ENCODE measurements around the gene CLSTN1.
"Not testable (repeated sequence)": the region's sequence is repeated elsewhere in the genome, so short reads cannot be mapped to it uniquely, and the experiment has no call there.

The CLSTN1 gene

GRCh38 chr1:9776685-9777084 lies 47.1 kb downstream of the CLSTN1 start:
- TF ChIP-seq TAF1 (IDR thresholded peaks at IDR 0.05; ENCODE audit: low read depth, low read length) (no peak), PAX5 (IDR thresholded peaks at IDR 0.05; ENCODE audit: insufficient read depth, low read length, severe bottlenecking) (no peak), SPI1 (IDR thresholded peaks at IDR 0.05; ENCODE audit: low read depth, low read length) (no peak), POLR2AphosphoS5 (IDR thresholded peaks at IDR 0.05; ENCODE audit: low read depth, low read length) (no peak)
- FAIRE-seq (no peak), DNase-seq (ENCODE audit: insufficient read length, low spot score) (no peak)

- no peak for FAIRE-seq
- TF ChIP-seq POLR2AphosphoS5 (IDR thresholded peaks at IDR 0.05; ENCODE audit: low read depth, low read length) (no peak), PAX5 (IDR thresholded peaks at IDR 0.05; ENCODE audit: insufficient read depth, low read length, severe bottlenecking) (no peak), POLR2A (IDR thresholded peaks at IDR 0.05; ENCODE audit: low read depth, low read length) (no peak), SPI1 (IDR thresholded peaks at IDR 0.05; ENCODE audit: low read depth, low read length) (no peak), POU2F2 (IDR thresholded peaks at IDR 0.05; ENCODE audit: low read depth, low read length) (no peak), TAF1 (IDR thresholded peaks at IDR 0.05; ENCODE audit: low read depth, low read length) (no peak)
- no peak for DNase-seq (ENCODE audit: insufficient read length, low spot score)
Measured at GRCh38 chr1:9774712-9775679, 48.8 kb downstream of the CLSTN1 start.

GRCh38 chr1:9770298-9770697 lies 53.5 kb downstream of the CLSTN1 start:
- no peak for DNase-seq (ENCODE audit: insufficient read length, low spot score)
- no peak for FAIRE-seq
- TF ChIP-seq TAF1 (IDR thresholded peaks at IDR 0.05; ENCODE audit: low read depth, low read length) (no peak), POLR2AphosphoS5 (IDR thresholded peaks at IDR 0.05; ENCODE audit: low read depth, low read length) (no peak), SPI1 (IDR thresholded peaks at IDR 0.05; ENCODE audit: low read depth, low read length) (no peak), PAX5 (IDR thresholded peaks at IDR 0.05; ENCODE audit: insufficient read depth, low read length, severe bottlenecking) (no peak), POLR2A (IDR thresholded peaks at IDR 0.05; ENCODE audit: low read depth, low read length) (no peak), POU2F2 (IDR thresholded peaks at IDR 0.05; ENCODE audit: low read depth, low read length) (no peak)

- DNase-seq (ENCODE audit: insufficient read length, low spot score) (no peak), FAIRE-seq (no peak)
- TF ChIP-seq POLR2A (IDR thresholded peaks at IDR 0.05; ENCODE audit: low read depth, low read length): no peak
- TF ChIP-seq POU2F2 (IDR thresholded peaks at IDR 0.05; ENCODE audit: low read depth, low read length): no peak
- TF ChIP-seq SPI1 (IDR thresholded peaks at IDR 0.05; ENCODE audit: low read depth, low read length): no peak
- no peak for TF ChIP-seq PAX5 (IDR thresholded peaks at IDR 0.05; ENCODE audit: insufficient read depth, low read length, severe bottlenecking)
- TF ChIP-seq TAF1 (IDR thresholded peaks at IDR 0.05; ENCODE audit: low read depth, low read length): no peak
- no peak for TF ChIP-seq POLR2AphosphoS5 (IDR thresholded peaks at IDR 0.05; ENCODE audit: low read depth, low read length)
Measured at GRCh38 chr1:9768983-9769382, 54.8 kb downstream of the CLSTN1 start.

- FAIRE-seq (no peak), DNase-seq (ENCODE audit: insufficient read length, low spot score) (no peak)
- TF ChIP-seq TAF1 (IDR thresholded peaks at IDR 0.05; ENCODE audit: low read depth, low read length) (no peak), POLR2A (IDR thresholded peaks at IDR 0.05; ENCODE audit: low read depth, low read length) (no peak), SPI1 (IDR thresholded peaks at IDR 0.05; ENCODE audit: low read depth, low read length) (no peak), PAX5 (IDR thresholded peaks at IDR 0.05; ENCODE audit: insufficient read depth, low read length, severe bottlenecking) (no peak), POLR2AphosphoS5 (IDR thresholded peaks at IDR 0.05; ENCODE audit: low read depth, low read length) (no peak), POU2F2 (IDR thresholded peaks at IDR 0.05; ENCODE audit: low read depth, low read length) (no peak)
Measured at GRCh38 chr1:9767964-9768668, 55.6 kb downstream of the CLSTN1 start.

- TF ChIP-seq SPI1 (IDR thresholded peaks at IDR 0.05; ENCODE audit: low read depth, low read length): no peak
- TF ChIP-seq PAX5 (IDR thresholded peaks at IDR 0.05; ENCODE audit: insufficient read depth, low read length, severe bottlenecking): no peak
- TF ChIP-seq TAF1 (IDR thresholded peaks at IDR 0.05; ENCODE audit: low read depth, low read length): no peak
- TF ChIP-seq POLR2A (IDR thresholded peaks at IDR 0.05; ENCODE audit: low read depth, low read length): no peak
- no peak for TF ChIP-seq POU2F2 (IDR thresholded peaks at IDR 0.05; ENCODE audit: low read depth, low read length)
- TF ChIP-seq POLR2AphosphoS5 (IDR thresholded peaks at IDR 0.05; ENCODE audit: low read depth, low read length): no peak
- DNase-seq (ENCODE audit: insufficient read length, low spot score) (no peak), FAIRE-seq (no peak)
Measured at GRCh38 chr1:9766759-9767442, 56.9 kb downstream of the CLSTN1 start.

- TF ChIP-seq SPI1 (IDR thresholded peaks at IDR 0.05; ENCODE audit: low read depth, low read length): no peak
- no peak for TF ChIP-seq POLR2AphosphoS5 (IDR thresholded peaks at IDR 0.05; ENCODE audit: low read depth, low read length)
- no peak for TF ChIP-seq TAF1 (IDR thresholded peaks at IDR 0.05; ENCODE audit: low read depth, low read length)
- TF ChIP-seq POLR2A (IDR thresholded peaks at IDR 0.05; ENCODE audit: low read depth, low read length): no peak
- FAIRE-seq: no peak
- no peak for DNase-seq (ENCODE audit: insufficient read length, low spot score)
Measured at GRCh38 chr1:9764550-9764949, 59.2 kb downstream of the CLSTN1 start.

- no peak for TF ChIP-seq SPI1 (IDR thresholded peaks at IDR 0.05; ENCODE audit: low read depth, low read length)
- FAIRE-seq: no peak
Measured at GRCh38 chr1:9763914-9764313, 59.9 kb downstream of the CLSTN1 start.

GRCh38 chr1:9762446-9762845 lies 61.3 kb downstream of the CLSTN1 start:
- FAIRE-seq; DNase-seq (ENCODE audit: insufficient read length, low spot score): not testable (repeated sequence)

More at GRCh38 chr1:9763914-9764313, 59.9 kb downstream of the CLSTN1 start:
- no peak for DNase-seq (ENCODE audit: insufficient read length, low spot score)
